HepG2 (cell line): ENCODE measurements around the gene RGS19. TPM values are rescaled to one million over a fixed set of nuclear protein-coding genes. Genes with fewer than 3 reads are reported as not detected.

Experiments
- RBM39 ChIP-seq: fragments of 200-400 bp; formaldehyde crosslinking; IDR thresholded peaks from one replicate; pipeline ENCODE4 v1.6.1; 2018; ENCODE audit warnings: antibody characterized with exemption, mild to moderate bottlenecking, low read depth, low read length; ENCODE audit not compliant: poor library complexity, severe bottlenecking
- REL ChIP-seq: sonication (generic); formaldehyde crosslinking; conservative IDR thresholded peaks from 2 replicates; pipeline ENCODE4 v1.8.0; 2022; ENCODE audit warnings: mild to moderate bottlenecking, missing genetic modification reagents, moderate library complexity
- RXRB ChIP-seq: IDR thresholded peaks from 2 replicates; pipeline ENCODE4 v1.6.1; 2016; ENCODE audit warnings: borderline replicate concordance, missing genetic modification reagents, missing compliant biosample characterization
- SUZ12 ChIP-seq: fragments of 150-350 bp; IDR thresholded peaks from 2 replicates; pipeline ENCODE4 v1.6.1; 2014; ENCODE audit warnings: low read depth, low read length
- ZNF331 ChIP-seq: sonication (generic); formaldehyde crosslinking; IDR thresholded peaks from 2 replicates; pipeline ENCODE4 v1.4.0; 2020; ENCODE audit warnings: missing genetic modification reagents
- ZNF563 ChIP-seq: sonication (generic); formaldehyde crosslinking; IDR thresholded peaks from 2 replicates; pipeline ENCODE4 v1.8.0; 2022; ENCODE audit warnings: mild to moderate bottlenecking, moderate library complexity, missing genetic modification reagents
- polyA plus RNA-seq, 8 experiments: library from polyadenylated mRNA; depleted of rRNA in 3 of 8; stranded (reverse) in 7 of 8; unstranded in 1 of 8; fragments of >200 nt; fragmentation: Illumina TruSeq in 4 of 8; extraction: Trizol in 4 of 8; gene quantifications; 2 replicates each; pipeline versions ENCODE4 v1.2.1 to v1.2.3, GENCODE V29; 2011 to 2016; ENCODE audit warnings: low read depth in 4 of 8, missing spikeins in 1 of 8, mixed read lengths in 1 of 8; ENCODE audit not compliant: insufficient read depth in 1 of 8
- total RNA-seq, 5 experiments: library from RNA; depleted of rRNA; stranded (reverse); fragments of >200 nt; fragmentation: Illumina TruSeq; extraction: Trizol; gene quantifications; 2 replicates each; pipeline ENCODE4 v1.2.3, GENCODE V29; 2016; ENCODE audit warnings: low read depth in 1 of 5
- TF ChIP-seq, protein P1 (sequence below): sonication (generic); formaldehyde crosslinking; IDR thresholded peaks from 2 replicates; pipeline ENCODE4 v1.4.0; 2020; ENCODE audit warnings: missing genetic modification reagents
- TF ChIP-seq, protein P2 (sequence below): sonication (generic); formaldehyde crosslinking; IDR thresholded peaks from 2 replicates; pipeline ENCODE4 v1.4.0; 2020; ENCODE audit warnings: missing genetic modification reagents
- TF ChIP-seq, protein P3 (sequence below): sonication (generic); formaldehyde crosslinking; IDR thresholded peaks from 2 replicates; pipeline ENCODE4 v1.8.1; 2023; ENCODE audit warnings: mild to moderate bottlenecking, inconsistent platforms, moderate library complexity, missing genetic modification reagents, borderline replicate concordance
- TF ChIP-seq, protein P4 (sequence below): sonication (generic); formaldehyde crosslinking; IDR thresholded peaks from 2 replicates; pipeline ENCODE4 v1.9.0; 2021; ENCODE audit warnings: missing genetic modification reagents, mild to moderate bottlenecking, borderline replicate concordance
- TF ChIP-seq, protein P5 (sequence below): sonication (generic); formaldehyde crosslinking; IDR thresholded peaks from 2 replicates; pipeline ENCODE4 v1.4.0; 2020; ENCODE audit warnings: missing genetic modification reagents, borderline replicate concordance
- TF ChIP-seq, protein P6 (sequence below): sonication (generic); formaldehyde crosslinking; IDR thresholded peaks from 2 replicates; pipeline ENCODE4 v1.8.1; 2023; ENCODE audit warnings: mild to moderate bottlenecking, moderate library complexity, missing genetic modification reagents

Gene RGS19
- total and polyA plus RNA-seq, 2 of the 13 experiments (the other 11 are each of a cell fraction or from before 2014, with no cell fraction given), result 10.7 to 11.9 TPM

DNA sequence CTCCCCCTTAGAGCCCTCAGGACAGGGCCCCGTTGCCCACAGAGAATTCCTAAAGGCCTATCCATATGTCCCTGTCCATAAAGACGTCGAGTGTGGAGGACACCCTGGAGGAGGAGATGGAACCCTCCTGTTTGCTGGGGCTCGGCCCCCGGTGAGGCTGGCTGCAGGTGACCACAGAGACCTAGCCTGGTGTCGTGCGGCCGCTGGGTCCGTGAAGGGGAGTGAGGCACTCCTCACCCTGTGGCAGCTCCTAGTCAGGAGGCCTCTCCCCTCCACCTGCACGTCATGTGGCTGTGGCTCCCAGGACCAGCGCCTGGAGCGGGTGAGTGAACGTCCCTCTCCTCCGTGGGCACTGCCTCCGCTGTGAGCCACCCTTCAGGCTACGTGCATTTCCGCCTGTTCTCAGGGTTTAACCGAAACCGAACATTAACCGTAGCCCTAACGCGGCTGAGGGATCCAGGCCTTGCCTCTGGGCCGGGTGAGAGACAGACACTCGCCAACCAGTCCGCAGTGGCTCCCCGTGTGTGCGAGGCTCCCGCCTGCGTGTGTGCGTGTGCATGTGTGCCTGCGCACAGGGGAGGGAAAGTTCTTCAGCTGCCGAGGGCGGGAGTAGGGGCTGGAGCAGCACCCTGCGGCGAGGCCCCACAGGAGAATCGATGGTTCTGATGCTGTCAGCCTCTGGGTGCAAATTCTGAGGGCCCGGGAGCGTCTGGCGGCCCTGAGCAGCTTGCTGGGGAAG lies 22.3 kb downstream of the RGS19 start (continued):
- TF ChIP-seq, protein P1, sequence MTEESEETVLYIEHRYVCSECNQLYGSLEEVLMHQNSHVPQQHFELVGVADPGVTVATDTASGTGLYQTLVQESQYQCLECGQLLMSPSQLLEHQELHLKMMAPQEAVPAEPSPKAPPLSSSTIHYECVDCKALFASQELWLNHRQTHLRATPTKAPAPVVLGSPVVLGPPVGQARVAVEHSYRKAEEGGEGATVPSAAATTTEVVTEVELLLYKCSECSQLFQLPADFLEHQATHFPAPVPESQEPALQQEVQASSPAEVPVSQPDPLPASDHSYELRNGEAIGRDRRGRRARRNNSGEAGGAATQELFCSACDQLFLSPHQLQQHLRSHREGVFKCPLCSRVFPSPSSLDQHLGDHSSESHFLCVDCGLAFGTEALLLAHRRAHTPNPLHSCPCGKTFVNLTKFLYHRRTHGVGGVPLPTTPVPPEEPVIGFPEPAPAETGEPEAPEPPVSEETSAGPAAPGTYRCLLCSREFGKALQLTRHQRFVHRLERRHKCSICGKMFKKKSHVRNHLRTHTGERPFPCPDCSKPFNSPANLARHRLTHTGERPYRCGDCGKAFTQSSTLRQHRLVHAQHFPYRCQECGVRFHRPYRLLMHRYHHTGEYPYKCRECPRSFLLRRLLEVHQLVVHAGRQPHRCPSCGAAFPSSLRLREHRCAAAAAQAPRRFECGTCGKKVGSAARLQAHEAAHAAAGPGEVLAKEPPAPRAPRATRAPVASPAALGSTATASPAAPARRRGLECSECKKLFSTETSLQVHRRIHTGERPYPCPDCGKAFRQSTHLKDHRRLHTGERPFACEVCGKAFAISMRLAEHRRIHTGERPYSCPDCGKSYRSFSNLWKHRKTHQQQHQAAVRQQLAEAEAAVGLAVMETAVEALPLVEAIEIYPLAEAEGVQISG (CRISPR knock-in tag), result peak; percentile 58
- TF ChIP-seq, protein P2, sequence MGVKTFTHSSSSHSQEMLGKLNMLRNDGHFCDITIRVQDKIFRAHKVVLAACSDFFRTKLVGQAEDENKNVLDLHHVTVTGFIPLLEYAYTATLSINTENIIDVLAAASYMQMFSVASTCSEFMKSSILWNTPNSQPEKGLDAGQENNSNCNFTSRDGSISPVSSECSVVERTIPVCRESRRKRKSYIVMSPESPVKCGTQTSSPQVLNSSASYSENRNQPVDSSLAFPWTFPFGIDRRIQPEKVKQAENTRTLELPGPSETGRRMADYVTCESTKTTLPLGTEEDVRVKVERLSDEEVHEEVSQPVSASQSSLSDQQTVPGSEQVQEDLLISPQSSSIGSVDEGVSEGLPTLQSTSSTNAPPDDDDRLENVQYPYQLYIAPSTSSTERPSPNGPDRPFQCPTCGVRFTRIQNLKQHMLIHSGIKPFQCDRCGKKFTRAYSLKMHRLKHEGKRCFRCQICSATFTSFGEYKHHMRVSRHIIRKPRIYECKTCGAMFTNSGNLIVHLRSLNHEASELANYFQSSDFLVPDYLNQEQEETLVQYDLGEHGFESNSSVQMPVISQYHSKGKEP (CRISPR knock-in tag), result no peak
- TF ChIP-seq, protein P3, sequence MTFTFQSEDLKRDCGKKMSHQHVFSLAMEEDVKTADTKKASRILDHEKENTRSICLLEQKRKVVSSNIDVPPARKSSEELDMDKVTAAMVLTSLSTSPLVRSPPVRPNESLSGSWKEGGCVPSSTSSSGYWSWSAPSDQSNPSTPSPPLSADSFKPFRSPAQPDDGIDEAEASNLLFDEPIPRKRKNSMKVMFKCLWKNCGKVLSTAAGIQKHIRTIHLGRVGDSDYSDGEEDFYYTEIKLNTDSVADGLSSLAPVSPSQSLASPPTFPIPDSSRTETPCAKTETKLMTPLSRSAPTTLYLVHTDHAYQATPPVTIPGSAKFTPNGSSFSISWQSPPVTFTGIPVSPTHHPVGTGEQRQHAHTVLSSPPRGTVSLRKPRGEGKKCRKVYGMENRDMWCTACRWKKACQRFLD (CRISPR knock-in tag), result 0 out of 2 replicates have a peak, but pooled peaks have one; percentile 50
- TF ChIP-seq, protein P4, sequence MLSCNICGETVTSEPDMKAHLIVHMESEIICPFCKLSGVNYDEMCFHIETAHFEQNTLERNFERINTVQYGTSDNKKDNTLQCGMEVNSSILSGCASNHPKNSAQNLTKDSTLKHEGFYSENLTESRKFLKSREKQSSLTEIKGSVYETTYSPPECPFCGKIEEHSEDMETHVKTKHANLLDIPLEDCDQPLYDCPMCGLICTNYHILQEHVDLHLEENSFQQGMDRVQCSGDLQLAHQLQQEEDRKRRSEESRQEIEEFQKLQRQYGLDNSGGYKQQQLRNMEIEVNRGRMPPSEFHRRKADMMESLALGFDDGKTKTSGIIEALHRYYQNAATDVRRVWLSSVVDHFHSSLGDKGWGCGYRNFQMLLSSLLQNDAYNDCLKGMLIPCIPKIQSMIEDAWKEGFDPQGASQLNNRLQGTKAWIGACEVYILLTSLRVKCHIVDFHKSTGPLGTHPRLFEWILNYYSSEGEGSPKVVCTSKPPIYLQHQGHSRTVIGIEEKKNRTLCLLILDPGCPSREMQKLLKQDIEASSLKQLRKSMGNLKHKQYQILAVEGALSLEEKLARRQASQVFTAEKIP (CRISPR knock-in tag), result no peak
- TF ChIP-seq RXRB (CRISPR knock-in tag) (no peak), ZNF331 (CRISPR knock-in tag) (peak; percentile 8; the same call in 1 of the 2 replicates), ZNF563 (CRISPR knock-in tag) (peak; percentile 69; the same call in 1 of the 2 replicates), RBM39 (no peak), REL (CRISPR knock-in tag) (0 out of 2 replicates have a peak, but pooled peaks have one; percentile 75), SUZ12 (no peak)
- TF ChIP-seq, protein P5, sequence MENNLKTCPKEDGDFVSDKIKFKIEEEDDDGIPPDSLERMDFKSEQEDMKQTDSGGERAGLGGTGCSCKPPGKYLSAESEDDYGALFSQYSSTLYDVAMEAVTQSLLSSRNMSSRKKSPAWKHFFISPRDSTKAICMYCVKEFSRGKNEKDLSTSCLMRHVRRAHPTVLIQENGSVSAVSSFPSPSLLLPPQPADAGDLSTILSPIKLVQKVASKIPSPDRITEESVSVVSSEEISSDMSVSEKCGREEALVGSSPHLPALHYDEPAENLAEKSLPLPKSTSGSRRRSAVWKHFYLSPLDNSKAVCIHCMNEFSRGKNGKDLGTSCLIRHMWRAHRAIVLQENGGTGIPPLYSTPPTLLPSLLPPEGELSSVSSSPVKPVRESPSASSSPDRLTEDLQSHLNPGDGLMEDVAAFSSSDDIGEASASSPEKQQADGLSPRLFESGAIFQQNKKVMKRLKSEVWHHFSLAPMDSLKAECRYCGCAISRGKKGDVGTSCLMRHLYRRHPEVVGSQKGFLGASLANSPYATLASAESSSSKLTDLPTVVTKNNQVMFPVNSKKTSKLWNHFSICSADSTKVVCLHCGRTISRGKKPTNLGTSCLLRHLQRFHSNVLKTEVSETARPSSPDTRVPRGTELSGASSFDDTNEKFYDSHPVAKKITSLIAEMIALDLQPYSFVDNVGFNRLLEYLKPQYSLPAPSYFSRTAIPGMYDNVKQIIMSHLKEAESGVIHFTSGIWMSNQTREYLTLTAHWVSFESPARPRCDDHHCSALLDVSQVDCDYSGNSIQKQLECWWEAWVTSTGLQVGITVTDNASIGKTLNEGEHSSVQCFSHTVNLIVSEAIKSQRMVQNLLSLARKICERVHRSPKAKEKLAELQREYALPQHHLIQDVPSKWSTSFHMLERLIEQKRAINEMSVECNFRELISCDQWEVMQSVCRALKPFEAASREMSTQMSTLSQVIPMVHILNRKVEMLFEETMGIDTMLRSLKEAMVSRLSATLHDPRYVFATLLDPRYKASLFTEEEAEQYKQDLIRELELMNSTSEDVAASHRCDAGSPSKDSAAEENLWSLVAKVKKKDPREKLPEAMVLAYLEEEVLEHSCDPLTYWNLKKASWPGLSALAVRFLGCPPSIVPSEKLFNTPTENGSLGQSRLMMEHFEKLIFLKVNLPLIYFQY (CRISPR knock-in tag), result no peak; the same call in 1 of the 2 replicates
- TF ChIP-seq, protein P6, sequence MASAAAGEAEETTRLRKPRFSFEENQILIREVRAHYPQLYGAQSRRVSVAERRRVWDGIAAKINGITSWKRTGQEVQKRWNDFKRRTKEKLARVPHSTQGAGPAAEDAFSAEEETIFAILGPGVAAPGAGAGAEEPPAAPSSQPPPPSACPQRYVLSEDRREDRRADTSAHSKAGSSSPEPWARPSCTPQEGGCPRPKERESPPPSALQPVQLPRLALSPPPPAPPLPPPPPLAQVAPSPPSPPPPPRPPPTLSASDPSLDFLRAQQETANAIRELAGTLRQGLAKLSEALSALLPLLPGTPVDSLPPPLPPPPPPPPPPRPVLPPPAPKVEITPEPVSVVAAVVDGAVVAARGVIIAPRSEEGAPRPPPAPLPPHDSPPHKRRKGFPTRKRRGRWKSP, result no peak
